Activated T-cell treated with anti-CD3 and anti-CD28 coated beads, Interleukin-2, amount 50 U/mL, for 72 hours (primary cell): ENCODE data around the gene TLK2. TPM values are rescaled to one million over a fixed set of nuclear protein-coding genes. Genes with fewer than 3 reads are reported as not detected.
A peak's percentile ranks its signal among the peaks of the same experiment; 100 is the strongest.
"Not testable (repeated sequence)": the region's sequence is repeated elsewhere in the genome, so short reads cannot be mapped to it uniquely, and the experiment has no call there.

Experiments
- ATAC-seq, 2 donors: fragments of 150-1000 bp; cut with Tn5 transposase; replicated peaks in 1 of 2; 2 replicates each; pipeline ENCODE4 v1.10.0; 2021; ENCODE audit warnings: moderate library complexity in 2 of 2, mild to moderate bottlenecking in 1 of 2
- DNase-seq, 2 donors: peaks; one replicate each; pipeline ENCODE4 v3.0.0; 2021 to 2022; ENCODE audit warnings: mixed read lengths in 1 of 2
- H3K27ac Mint-ChIP-seq: one replicate; pipeline ENCODE4 v1.8.0; 2022; ENCODE audit warnings: mild to moderate bottlenecking, moderate library complexity, mixed read lengths
- H3K27me3 Mint-ChIP-seq: one replicate; pipeline ENCODE4 v1.8.0; 2022; ENCODE audit warnings: low read depth, mixed read lengths
- H3K36me3 Mint-ChIP-seq, 2 donors: one replicate each; pipeline ENCODE4 v1.8.0; 2022; ENCODE audit warnings: mixed read lengths in 2 of 2, mild to moderate bottlenecking in 1 of 2; ENCODE audit not compliant: insufficient read depth in 2 of 2
- H3K4me1 Mint-ChIP-seq: one replicate; pipeline ENCODE4 v1.8.0; 2022; ENCODE audit warnings: low read depth, mixed read lengths
- H3K4me3 Mint-ChIP-seq, 2 donors: one replicate each; pipeline ENCODE4 v1.8.0; 2022; ENCODE audit warnings: mild to moderate bottlenecking in 2 of 2, mixed read lengths in 2 of 2, moderate library complexity in 2 of 2
- H3K9me3 Mint-ChIP-seq, 2 donors: one replicate each; pipeline ENCODE4 v1.8.0; 2022; ENCODE audit warnings: mixed read lengths in 2 of 2
- total RNA-seq, 2 donors: library from RNA; stranded (reverse); gene quantifications; one replicate each; pipeline ENCODE4 v1.2.3, GENCODE V29; 2022

The TLK2 gene
- total RNA-seq, 2 donors from 2014 or later, result 46.6 to 47.6 TPM

DNA sequence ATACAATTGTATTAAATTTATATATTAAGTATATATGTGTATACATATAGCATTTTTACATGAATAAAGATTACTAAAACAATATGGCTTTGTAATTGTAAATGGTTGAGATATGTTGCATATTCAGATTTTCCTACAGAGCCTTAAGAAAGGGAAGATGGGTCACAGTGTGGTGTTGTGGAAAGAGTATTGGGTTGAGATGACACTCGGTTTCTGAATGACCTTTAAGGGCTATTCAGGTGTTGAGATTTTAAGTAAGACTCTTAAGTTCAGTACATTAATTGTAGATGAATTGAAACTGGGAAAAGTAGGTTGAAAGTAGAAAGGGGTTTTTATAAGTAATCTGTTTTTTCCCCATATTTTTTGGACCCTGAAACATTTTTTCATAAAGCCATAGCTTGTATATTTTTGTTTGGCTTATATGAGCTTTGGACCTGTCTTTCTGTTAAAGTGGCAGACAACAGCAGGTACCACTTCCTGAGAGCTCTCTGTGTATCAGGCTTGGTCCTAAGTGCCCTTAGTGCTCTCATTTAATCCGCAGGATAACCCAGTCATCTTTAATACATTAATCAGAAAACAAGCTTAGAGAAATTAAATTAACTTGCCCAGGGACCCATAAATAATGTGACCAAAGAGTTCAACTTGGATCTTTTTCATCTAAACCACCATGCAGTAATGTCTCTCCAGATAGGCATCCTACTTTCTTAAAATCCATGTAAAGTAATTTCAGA, 100.3 kb downstream of the TLK2 start:
- Mint-ChIP-seq H3K27me3 (no peaks in the 10 kb centered on the region), H3K27ac (no peak overlapping the region), H3K36me3 (peaks cover 4 to 17% of the 10 kb centered on the region in 2 donors), H3K9me3 (no peaks in the 10 kb centered on the region), H3K4me1 (peaks cover 4% of the 10 kb centered on the region), H3K4me3 (no peak overlapping the region)
- ATAC-seq (no peak), DNase-seq (no peak)

DNA sequence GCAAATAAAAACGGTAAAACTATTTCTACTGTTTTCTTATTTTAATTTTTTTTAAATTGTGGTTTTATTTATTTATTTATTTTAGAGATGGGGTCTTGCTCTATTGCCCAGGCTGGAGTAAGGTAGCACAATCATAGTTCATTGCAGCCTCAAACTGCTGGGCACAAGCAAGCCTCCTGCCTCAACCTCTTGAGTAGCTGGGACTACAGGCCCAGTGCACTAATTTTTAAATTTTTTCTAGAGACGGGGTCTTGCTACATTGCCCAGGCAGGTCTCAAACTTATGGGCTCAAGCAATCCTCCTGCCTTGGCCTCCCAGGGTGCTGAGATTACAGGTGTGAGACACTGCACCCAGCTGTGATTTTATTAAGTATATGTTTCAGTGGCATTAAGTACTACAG, 102.3 kb downstream of the TLK2 start:
- DNase-seq (no peak), ATAC-seq (no peak)
- no peaks in the 10 kb centered on the region for H3K9me3 Mint-ChIP-seq
- H3K27me3 Mint-ChIP-seq, result no peaks in the 10 kb centered on the region
- no peak overlapping the region for H3K4me3 Mint-ChIP-seq
- peaks cover 4 to 17% of the 10 kb centered on the region in 2 donors for H3K36me3 Mint-ChIP-seq
- H3K4me1 Mint-ChIP-seq, result peaks cover 4% of the 10 kb centered on the region
- H3K27ac Mint-ChIP-seq, result no peak overlapping the region

DNA sequence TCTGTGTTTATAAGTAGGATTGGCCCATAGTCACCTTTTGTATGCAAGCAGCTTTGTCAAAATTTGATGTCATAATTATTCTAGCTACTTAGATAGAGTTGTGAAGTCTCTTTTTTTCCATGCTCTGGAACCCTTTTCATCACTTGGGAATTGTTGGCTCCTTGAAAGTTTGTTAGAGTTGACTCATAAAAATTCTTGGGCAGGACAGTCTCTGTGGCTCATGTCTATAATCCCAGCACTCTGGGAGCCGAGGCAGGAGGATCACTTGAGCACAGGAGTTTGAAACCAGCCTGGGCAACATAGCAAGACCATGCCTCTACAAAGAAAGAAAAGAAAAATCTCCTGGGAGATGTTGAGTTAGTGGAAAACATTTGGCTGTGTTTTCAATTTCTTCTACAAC, 103.1 kb downstream of the TLK2 start:
- Mint-ChIP-seq H3K27me3 (no peaks in the 10 kb centered on the region), H3K4me3 (no peak overlapping the region), H3K9me3 (no peaks in the 10 kb centered on the region), H3K4me1 (peaks cover 4% of the 10 kb centered on the region), H3K27ac (no peak overlapping the region), H3K36me3 (peaks cover 4 to 14% of the 10 kb centered on the region in 2 donors)
- DNase-seq (no peak), ATAC-seq (no peak)

DNA sequence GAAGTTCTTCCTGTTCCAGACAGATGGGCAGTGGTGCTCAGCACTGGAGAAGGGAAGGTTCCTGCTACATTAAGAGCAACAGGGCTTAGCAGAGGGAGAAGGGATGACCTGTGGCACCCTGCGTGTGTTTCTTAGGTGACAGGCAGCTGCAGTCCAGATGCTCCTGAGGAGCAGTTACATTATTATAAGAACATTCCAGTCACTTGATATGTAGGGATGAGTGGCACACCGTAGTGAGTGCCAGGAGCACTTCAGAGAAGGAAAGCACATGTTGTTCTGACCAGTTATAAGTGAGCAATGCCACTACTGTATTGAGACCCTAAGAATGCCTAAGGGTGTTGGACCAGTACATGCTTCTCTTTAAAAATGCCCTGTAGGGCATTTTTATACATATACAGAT, 108.9 kb downstream of the TLK2 start:
- no peak for ATAC-seq
- H3K27ac Mint-ChIP-seq, result no peak overlapping the region
- no peak for DNase-seq
- no peak overlapping the region for H3K4me3 Mint-ChIP-seq
- peaks cover 2 to 6% of the 10 kb centered on the region in 2 donors for H3K36me3 Mint-ChIP-seq
- no peaks in the 10 kb centered on the region for H3K9me3 Mint-ChIP-seq
- H3K4me1 Mint-ChIP-seq, result no peaks in the 10 kb centered on the region
- no peaks in the 10 kb centered on the region for H3K27me3 Mint-ChIP-seq

DNA sequence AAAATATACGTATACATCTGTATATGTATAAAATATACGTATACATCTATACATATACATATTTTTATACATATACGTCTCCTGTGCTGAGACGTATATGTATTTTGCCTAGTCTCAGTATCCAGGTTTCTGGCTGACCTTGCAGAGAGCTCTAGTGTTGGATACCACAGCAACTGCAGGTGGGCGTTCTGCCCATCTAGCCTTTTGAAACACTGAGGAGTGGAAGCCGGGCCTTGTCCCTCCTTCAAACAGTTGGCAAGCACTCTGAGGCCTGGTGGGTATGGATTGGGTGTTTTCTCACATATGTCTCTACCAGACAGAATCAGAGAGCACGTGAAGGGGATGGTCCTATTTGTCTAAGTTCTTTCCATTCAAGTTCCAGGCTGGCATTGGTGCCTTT, 109.5 kb downstream of the TLK2 start:
- Mint-ChIP-seq H3K9me3 (no peaks in the 10 kb centered on the region), H3K27me3 (no peaks in the 10 kb centered on the region), H3K27ac (no peak overlapping the region), H3K36me3 (peaks cover 0 to 6% of the 10 kb centered on the region in 2 donors), H3K4me1 (no peaks in the 10 kb centered on the region), H3K4me3 (no peak overlapping the region)
- ATAC-seq (no peak), DNase-seq (no peak)

DNA sequence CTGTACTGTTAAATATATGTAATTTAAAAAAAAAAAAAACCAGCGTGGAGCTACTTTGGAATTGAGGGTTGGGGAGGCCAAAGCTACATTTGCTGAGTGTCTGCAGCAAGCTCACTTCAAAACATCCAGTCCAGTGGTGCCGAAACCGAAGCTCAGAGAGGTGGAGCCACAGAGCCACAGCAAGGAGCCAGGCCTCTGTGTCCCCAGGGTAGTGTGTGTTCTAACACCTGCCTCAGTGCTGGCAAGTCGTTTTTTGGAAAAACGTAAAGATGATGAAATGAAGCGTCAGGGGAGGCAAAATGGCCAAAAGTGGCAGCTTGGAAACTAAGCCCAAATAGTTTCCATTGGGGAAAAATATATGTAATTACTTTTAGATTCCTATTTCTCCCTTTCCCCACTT, 112.7 kb downstream of the TLK2 start:
- no peaks in the 10 kb centered on the region for H3K9me3 Mint-ChIP-seq

DNA sequence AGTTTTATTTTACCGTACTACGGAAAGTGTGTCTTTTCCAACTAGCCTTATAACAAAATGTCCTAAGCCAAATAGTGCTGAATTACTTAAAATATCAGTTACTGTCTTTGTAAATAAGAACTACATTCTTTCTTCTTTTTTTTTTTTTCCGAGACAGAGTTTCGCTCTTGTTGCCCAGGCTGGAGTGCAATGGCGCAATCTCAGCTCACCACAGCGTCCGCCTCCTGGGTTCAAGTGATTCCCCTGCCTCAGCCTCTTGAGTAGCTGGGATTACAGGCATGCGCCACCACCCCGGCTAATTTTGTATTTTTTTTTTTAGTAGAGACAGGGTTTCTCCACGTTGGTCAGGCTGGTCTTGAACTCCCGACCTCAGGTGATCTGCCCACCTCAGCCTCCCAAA, 113.2 kb downstream of the TLK2 start:
- H3K36me3 Mint-ChIP-seq, result not testable (repeated sequence)

More for the DNA sequence above, 112.7 kb downstream of the TLK2 start:
- H3K36me3 Mint-ChIP-seq, result peaks cover 1 to 8% of the 10 kb centered on the region in 2 donors
- no peak overlapping the region for H3K4me3 Mint-ChIP-seq
- ATAC-seq, result no peak
- no peak overlapping the region for H3K27ac Mint-ChIP-seq
- DNase-seq, result no peak
- H3K4me1 Mint-ChIP-seq, result no peaks in the 10 kb centered on the region
- H3K27me3 Mint-ChIP-seq, result no peaks in the 10 kb centered on the region

DNA sequence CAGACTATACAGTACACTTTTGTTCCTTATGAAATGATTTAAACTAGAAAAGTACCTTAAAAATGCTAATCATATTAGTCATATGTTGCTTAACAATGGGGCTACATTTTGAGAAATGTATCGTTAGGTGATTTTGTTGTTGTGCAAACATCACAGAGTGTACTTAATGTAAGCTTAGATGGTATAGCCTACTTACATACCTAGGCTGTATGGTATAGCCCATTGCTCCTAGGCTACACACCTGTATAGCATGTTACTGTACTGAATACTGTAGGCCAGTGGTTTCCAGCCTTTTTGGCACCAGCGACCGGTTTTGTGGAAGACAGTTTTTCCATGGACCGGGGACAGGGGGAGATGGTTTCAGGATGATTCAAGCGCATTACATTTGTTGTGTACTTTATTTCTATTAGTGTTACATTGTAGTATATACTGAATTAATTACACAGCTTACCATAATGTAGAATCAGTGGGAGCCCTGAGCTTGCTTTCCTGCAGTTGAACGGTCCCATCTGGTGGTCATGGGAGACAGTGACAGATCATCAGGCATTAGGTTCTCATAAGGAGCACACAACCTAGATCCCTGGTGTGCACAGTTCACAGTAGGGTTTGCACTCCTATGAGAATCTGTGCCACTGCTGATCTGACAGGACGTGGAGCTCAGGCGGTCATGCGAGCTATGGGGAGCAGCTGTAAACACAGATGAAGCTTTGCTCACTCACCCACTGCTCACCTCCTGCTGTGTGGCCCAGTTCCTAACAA, 113.9 kb downstream of the TLK2 start:
- Mint-ChIP-seq H3K9me3 (no peaks in the 10 kb centered on the region), H3K4me1 (no peaks in the 10 kb centered on the region), H3K4me3 (no peak overlapping the region), H3K27ac (no peak overlapping the region), H3K27me3 (no peaks in the 10 kb centered on the region), H3K36me3 (peaks cover 4 to 14% of the 10 kb centered on the region in 2 donors)
- ATAC-seq (no peak), DNase-seq (no peak)

More for the DNA sequence above, 113.2 kb downstream of the TLK2 start:
- not testable (repeated sequence) for H3K27me3 Mint-ChIP-seq, H3K27ac Mint-ChIP-seq, H3K9me3 Mint-ChIP-seq, H3K4me1 Mint-ChIP-seq, ATAC-seq, H3K4me3 Mint-ChIP-seq, DNase-seq

DNA sequence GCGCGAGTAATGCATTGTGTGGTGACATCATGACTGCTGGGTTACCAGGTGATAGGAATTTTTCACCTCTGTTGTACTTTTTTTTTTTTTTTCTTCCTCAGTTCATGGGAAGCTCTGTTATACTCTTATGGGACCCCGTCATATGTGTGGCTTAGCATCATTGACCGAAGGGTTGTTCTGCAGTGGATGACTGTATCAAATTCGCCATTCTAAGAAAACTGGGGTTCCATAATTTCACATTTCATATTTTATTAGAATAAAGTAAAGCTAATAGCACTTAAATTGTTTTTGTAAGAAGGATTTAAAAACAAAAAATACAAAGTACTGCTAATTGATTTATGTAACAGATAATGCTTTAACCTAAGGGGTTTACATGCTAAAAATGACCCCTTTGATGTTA, 116.9 kb downstream of the TLK2 start:
- Mint-ChIP-seq H3K36me3 (peaks cover 9 to 19% of the 10 kb centered on the region in 2 donors), H3K4me1 (no peaks in the 10 kb centered on the region), H3K27me3 (no peaks in the 10 kb centered on the region), H3K4me3 (no peak overlapping the region), H3K27ac (no peak overlapping the region), H3K9me3 (no peaks in the 10 kb centered on the region)
- ATAC-seq (no peak), DNase-seq (no peak)

DNA sequence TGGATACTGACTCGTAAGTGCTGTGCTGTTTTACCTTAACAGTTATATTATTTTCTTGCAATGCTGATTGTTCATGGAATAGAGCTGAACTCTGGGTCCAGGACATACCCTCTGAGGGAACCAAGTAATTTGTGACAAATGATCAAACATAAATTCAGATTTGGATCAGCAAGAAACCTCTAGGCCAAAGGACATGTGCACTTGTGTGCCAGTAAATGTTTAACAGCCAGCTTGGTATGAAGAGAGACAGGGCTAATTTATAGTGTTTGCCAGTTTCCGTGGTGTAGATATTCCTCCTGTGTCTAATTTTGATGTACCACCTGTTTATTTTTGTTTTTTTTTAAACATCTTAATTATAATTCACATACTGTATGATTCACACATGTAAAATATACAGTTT, 118.0 kb downstream of the TLK2 start:
- no peak overlapping the region for H3K27ac Mint-ChIP-seq
- peaks cover 1% of the 10 kb centered on the region for H3K4me1 Mint-ChIP-seq
- H3K4me3 Mint-ChIP-seq, result no peak overlapping the region
- ATAC-seq (no peak), DNase-seq (no peak)
- peaks cover 9 to 20% of the 10 kb centered on the region in 2 donors for H3K36me3 Mint-ChIP-seq
- no peaks in the 10 kb centered on the region for H3K27me3 Mint-ChIP-seq
- H3K9me3 Mint-ChIP-seq, result no peaks in the 10 kb centered on the region

DNA sequence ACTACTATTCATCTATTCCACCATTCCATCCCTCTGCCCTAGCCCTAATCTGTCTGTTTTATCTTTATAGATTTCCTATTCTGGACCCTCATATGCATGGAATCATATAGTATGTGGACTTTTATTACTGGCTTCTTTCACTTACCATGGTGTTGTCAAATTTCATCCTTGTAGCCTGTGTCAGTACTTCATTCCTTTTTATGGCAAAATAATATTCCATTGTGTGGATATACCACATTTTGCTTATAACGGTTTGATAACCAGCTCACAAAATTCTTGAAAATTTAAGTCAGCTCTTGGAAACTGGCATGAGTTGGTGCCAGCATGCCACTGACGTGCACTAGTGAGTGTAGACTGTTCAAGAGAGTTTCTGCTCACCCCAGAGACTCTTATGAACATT, 118.5 kb downstream of the TLK2 start:
- Mint-ChIP-seq H3K27me3 (no peaks in the 10 kb centered on the region), H3K9me3 (no peaks in the 10 kb centered on the region), H3K27ac (no peak overlapping the region), H3K4me3 (no peak overlapping the region), H3K4me1 (peaks cover 5% of the 10 kb centered on the region), H3K36me3 (peaks cover 9 to 22% of the 10 kb centered on the region in 2 donors)
- DNase-seq, result no peak
- ATAC-seq, result no peak

DNA sequence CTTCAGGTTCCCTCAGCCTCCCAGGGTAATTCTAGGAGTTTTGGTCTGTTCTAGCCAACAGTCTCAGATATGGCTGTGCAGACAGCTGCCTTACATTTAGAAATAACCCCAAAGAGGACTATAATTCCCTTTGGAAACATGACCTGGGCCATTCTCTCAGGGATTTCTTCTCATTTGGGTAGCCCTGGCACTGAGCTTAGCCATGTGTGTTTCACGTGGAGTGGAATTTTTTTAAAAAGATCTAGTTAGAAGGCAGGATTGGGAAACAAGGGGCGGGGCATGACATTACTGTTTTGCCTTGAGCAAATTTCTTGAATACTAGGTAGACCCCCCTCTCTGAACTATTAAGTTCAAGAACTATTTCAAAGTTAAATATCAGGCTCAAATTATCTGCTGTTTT, 119.3 kb downstream of the TLK2 start:
- DNase-seq (no peak), ATAC-seq (no peak)
- Mint-ChIP-seq H3K9me3 (no peaks in the 10 kb centered on the region), H3K27ac (no peak overlapping the region), H3K36me3 (peaks cover 9 to 22% of the 10 kb centered on the region in 2 donors), H3K4me3 (no peak overlapping the region), H3K4me1 (peaks cover 5% of the 10 kb centered on the region), H3K27me3 (no peaks in the 10 kb centered on the region)

DNA sequence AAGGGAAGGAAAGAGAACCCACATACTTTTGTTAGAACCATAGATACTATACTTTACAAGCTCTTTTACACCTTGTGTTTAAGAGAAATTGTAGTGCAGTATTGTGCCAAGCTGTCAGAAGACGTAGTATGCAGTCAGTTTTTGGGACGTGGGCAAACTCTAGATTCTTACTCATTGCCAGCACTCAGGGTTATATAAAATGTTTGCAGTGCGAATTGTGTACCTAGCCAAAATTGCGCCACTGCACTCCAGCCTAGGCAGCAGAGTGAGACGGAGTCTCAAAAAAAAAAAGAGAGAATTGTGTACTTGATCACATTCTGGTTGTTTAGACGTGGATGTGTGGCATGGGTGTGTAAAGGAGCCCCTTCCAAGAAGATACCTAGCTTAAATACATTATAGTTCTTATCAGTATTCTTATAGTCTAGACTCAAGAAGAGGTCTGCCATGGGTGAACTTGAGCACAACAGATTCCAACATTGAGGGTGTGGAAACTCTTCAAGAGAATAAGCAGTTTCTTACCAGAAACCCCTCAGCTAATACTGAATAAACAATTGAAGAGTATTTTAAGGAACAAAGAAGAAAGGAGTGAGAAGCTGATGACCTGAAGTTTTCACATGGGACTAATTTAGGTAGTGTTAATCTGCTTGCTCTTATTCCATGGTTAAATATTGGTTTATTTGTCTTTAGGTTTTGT, 121.5 kb downstream of the TLK2 start:
- DNase-seq (no peak), ATAC-seq (no peak)
- H3K27me3 Mint-ChIP-seq, result no peaks in the 10 kb centered on the region
- peak overlapping the region; percentile 50 for H3K27ac Mint-ChIP-seq
- peaks cover 9 to 21% of the 10 kb centered on the region in 2 donors for H3K36me3 Mint-ChIP-seq
- peaks cover 5% of the 10 kb centered on the region for H3K4me1 Mint-ChIP-seq
- H3K9me3 Mint-ChIP-seq, result no peaks in the 10 kb centered on the region
- no peak overlapping the region for H3K4me3 Mint-ChIP-seq
